Smooth muscle cell (in vitro differentiated cells): ENCODE measurements around the gene NUP50. TPM values are rescaled to one million over a fixed set of nuclear protein-coding genes. Genes with fewer than 3 reads are reported as not detected.

Experiments
- DNase-seq: peaks from one replicate; lab custom pipeline; 2025; ENCODE audit not compliant: unreplicated experiment; lab: John Stamatoyannopoulos, UW
- H2AFZ ChIP-seq: fragments of 200-600 bp; sonication (generic); 2 replicates; pipeline ENCODE4 v1.6.0; 2016; ENCODE audit warnings: antibody characterized with exemption, low read depth, mild to moderate bottlenecking
- H3F3A ChIP-seq: fragments of 200-600 bp; sonication (generic); 2 replicates; pipeline ENCODE4 v1.6.0; 2017; ENCODE audit warnings: antibody characterized with exemption, low read depth
- H3K27ac ChIP-seq: fragments of 200-600 bp; sonication (generic); 2 replicates; pipeline ENCODE4 v1.5.1; 2016; ENCODE audit warnings: low read depth, mild to moderate bottlenecking
- H3K27me3 ChIP-seq: fragments of 200-600 bp; sonication (generic); 2 replicates; pipeline ENCODE4 v1.6.1; 2016; ENCODE audit warnings: low read depth, mild to moderate bottlenecking
- H3K36me3 ChIP-seq: fragments of 200-600 bp; sonication (generic); 2 replicates; pipeline ENCODE4 v1.5.1; 2016; ENCODE audit warnings: low read depth
- H3K4me1 ChIP-seq: fragments of 200-600 bp; sonication (generic); 2 replicates; pipeline ENCODE4 v1.5.1; 2016; ENCODE audit warnings: low read depth
- H3K4me2 ChIP-seq: fragments of 200-600 bp; sonication (generic); 2 replicates; pipeline ENCODE4 v1.6.0; 2016; ENCODE audit warnings: mild to moderate bottlenecking
- H3K4me3 ChIP-seq: fragments of 200-600 bp; sonication (generic); 2 replicates; pipeline ENCODE4 v1.5.1; 2016; ENCODE audit warnings: mild to moderate bottlenecking
- H3K79me2 ChIP-seq: fragments of 200-600 bp; sonication (generic); 2 replicates; pipeline ENCODE4 v1.6.0; 2016; ENCODE audit warnings: low read depth, mild to moderate bottlenecking
- H3K9ac ChIP-seq: fragments of 200-600 bp; sonication (generic); 2 replicates; pipeline ENCODE4 v1.6.0; 2016; ENCODE audit warnings: low read depth
- H3K9me3 ChIP-seq: fragments of 200-600 bp; sonication (generic); replicated peaks from 2 replicates; pipeline ENCODE4 v1.5.1; 2016; ENCODE audit warnings: low read depth
- H4K20me1 ChIP-seq: fragments of 200-600 bp; sonication (generic); 2 replicates; pipeline ENCODE4 v1.6.0; 2016; ENCODE audit warnings: low read depth
- WGBS: methylation state at CpG from one replicate; pipeline ENCODE4 v1.1.7; 2016; ENCODE audit warnings: low lambda C conversion rate; 5-methylcytosine and 5-hydroxymethylcytosine counted together
- polyA plus RNA-seq: library from polyadenylated mRNA; unstranded; fragments of >200 nt; fragmentation: Nextera tagmentation; extraction: Ambion mirVana; gene quantifications from 2 replicates; pipeline ENCODE4 v1.2.1, GENCODE V29; 2016
- total RNA-seq: library from RNA; depleted of rRNA; stranded (reverse); fragments of >200 nt; gene quantifications from 2 replicates; pipeline ENCODE4 v1.2.3, GENCODE V29; 2014
- TF ChIP-seq, protein P1 (sequence below): fragments of 200-600 bp; sonication (generic); IDR thresholded peaks from 2 replicates; pipeline ENCODE4 v1.5.1; 2017; ENCODE audit warnings: borderline replicate concordance, mild to moderate bottlenecking, antibody characterized with exemption; ENCODE audit not compliant: insufficient read depth, poor library complexity, severe bottlenecking

Gene NUP50
- total and polyA plus RNA-seq, 2 experiments from 2014 or later: 18.6 to 21.0 TPM

DNA sequence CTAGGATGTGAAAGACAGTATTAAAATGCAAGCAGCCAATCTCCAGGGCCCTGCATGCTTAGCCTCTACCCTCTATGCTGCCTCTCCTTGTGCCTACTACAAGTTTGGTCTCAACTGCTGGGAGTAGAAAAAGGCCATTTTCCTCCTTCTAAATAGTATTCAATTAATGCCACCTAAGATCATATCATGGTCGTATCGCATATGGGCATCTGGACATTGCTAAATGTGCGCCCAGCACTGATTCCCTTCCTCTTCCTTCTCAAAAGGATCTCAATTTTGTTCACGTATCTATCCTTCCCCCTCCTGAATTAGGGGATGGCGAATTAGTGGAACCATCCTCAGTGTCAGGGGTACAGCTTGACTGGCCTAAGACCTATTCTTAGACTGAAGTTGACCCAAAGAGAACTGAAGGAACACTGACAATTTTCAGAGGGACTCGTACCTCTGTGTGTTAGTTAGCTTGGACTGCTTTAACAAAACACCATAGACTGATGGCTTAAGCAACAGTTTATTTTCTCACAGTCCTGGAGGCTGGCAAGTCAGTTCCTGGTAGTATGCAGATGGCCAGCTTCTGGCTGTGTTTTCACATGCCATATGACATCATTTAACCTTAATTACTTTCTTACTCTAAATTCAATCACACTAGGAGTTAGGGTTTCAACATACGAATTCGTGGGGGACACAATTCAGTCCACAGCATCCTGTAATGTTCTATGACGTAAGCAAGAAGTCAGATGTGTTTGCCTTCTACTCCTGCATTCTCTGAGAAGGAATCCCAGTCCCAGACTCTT lies 8.5 kb upstream of the NUP50 start:
- Histone ChIP-seq H3K4me1 (peaks cover 17% of the 10 kb centered on the region), H3K4me3 (no peak overlapping the region), H3K27me3 (no peaks in the 10 kb centered on the region), H3K79me2 (peaks cover 12% of the 10 kb centered on the region), H3K9ac (no peak overlapping the region), H4K20me1 (peaks cover 18% of the 10 kb centered on the region), H3K36me3 (no peaks in the 10 kb centered on the region), H2AFZ (no peak overlapping the region), H3K4me2 (no peak overlapping the region), H3F3A (peaks cover 32% of the 10 kb centered on the region), H3K27ac (peak overlapping the region; percentile 66), H3K9me3 (no peaks in the 10 kb centered on the region)
- TF ChIP-seq, protein P1, sequence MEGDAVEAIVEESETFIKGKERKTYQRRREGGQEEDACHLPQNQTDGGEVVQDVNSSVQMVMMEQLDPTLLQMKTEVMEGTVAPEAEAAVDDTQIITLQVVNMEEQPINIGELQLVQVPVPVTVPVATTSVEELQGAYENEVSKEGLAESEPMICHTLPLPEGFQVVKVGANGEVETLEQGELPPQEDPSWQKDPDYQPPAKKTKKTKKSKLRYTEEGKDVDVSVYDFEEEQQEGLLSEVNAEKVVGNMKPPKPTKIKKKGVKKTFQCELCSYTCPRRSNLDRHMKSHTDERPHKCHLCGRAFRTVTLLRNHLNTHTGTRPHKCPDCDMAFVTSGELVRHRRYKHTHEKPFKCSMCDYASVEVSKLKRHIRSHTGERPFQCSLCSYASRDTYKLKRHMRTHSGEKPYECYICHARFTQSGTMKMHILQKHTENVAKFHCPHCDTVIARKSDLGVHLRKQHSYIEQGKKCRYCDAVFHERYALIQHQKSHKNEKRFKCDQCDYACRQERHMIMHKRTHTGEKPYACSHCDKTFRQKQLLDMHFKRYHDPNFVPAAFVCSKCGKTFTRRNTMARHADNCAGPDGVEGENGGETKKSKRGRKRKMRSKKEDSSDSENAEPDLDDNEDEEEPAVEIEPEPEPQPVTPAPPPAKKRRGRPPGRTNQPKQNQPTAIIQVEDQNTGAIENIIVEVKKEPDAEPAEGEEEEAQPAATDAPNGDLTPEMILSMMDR: no peak
- no peak for DNase-seq
- 63% methylated on average over 9 of the region's 9 CpGs for WGBS

DNA sequence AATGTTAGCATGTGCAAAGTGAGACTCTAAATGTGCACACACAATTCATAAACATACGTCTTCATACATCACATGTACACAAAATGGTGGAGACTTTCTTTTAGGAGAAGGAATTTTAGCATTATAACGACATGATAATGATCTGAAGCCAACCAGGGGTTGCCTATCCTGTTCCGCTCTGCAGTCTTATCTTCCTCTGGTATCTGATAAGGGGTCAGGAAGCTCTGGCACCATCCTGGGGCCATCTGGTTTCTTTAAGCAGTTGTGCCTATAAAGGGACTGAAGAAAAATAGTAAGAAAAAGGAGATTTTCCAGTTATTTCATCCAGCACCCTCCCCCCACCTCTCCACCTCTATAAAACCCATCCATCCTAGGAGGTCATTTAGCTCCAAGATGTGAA lies 5.8 kb upstream of the NUP50 start:
- Histone ChIP-seq H3K4me3 (no peak overlapping the region), H3K9ac (no peak overlapping the region), H3K36me3 (no peaks in the 10 kb centered on the region), H3K4me1 (peaks cover 23% of the 10 kb centered on the region), H3K79me2 (peaks cover 29% of the 10 kb centered on the region), H3K27ac (no peak overlapping the region), H3F3A (peaks cover 36% of the 10 kb centered on the region), H3K9me3 (no peaks in the 10 kb centered on the region), H4K20me1 (peaks cover 18% of the 10 kb centered on the region), H3K4me2 (no peak overlapping the region), H2AFZ (no peak overlapping the region), H3K27me3 (no peaks in the 10 kb centered on the region)
- DNase-seq: no peak
- 42% methylated on average over 3 of the region's 3 CpGs for WGBS
- TF ChIP-seq, protein P1: no peak

DNA sequence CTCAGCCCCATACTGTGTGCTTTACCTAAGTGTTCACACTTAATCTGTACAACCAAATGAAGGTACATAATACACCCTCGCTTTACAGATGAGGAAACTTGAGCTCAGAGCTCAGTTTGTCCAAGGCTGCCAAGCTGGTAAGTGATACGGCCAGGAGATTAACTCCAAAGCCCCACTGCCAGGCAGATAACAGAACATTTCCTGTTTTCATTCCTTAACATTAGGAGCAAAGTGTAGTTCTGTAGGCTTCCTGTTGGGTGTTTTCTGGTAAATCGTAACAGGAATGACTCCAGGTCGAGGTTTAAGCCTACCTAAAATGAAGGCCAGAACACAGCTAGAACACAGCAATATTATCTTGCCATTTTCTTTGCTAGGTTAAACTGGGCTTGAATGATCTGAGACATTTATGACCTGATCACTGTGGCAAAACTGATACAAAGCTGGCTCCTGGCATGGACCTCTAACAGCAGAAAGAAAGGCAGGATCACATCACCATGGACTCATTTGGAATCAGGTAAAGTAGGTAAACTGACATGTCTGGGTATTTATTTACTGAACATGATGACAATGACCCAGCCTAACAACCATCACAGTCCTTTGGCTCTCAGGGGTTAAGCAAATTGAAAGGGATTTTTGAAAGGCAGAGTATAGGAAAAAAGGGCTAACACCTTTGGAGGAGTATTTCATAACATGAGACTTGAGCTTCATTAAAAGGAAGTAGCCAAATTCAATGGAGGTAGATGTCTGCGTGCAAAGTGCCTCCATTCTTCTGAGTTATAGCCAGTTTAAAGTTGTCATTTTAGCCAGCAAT lies 3.9 kb upstream of the NUP50 start:
- Histone ChIP-seq H3K36me3 (no peaks in the 10 kb centered on the region), H4K20me1 (peaks cover 6% of the 10 kb centered on the region), H3K9ac (no peak overlapping the region), H2AFZ (no peak overlapping the region), H3K27me3 (no peaks in the 10 kb centered on the region), H3K27ac (peak overlapping the region; percentile 76), H3K79me2 (peaks cover 38% of the 10 kb centered on the region), H3K4me3 (no peak overlapping the region), H3K4me1 (peaks cover 24% of the 10 kb centered on the region), H3F3A (peaks cover 24% of the 10 kb centered on the region), H3K9me3 (no peaks in the 10 kb centered on the region), H3K4me2 (peak overlapping the region; percentile 57)
- TF ChIP-seq, protein P1: no peak
- no peak for DNase-seq
- 30% methylated on average over 5 of the region's 5 CpGs for WGBS
